Small intestine (tissue), 4 donors: ENCODE results near the gene KRTAP23-1. TPM values are rescaled to one million over a fixed set of nuclear protein-coding genes. Genes with fewer than 3 reads are reported as not detected.

Experiments used
- polyA plus RNA-seq, 4 donors: library from polyadenylated mRNA; stranded (reverse) in 3 of 4; unstranded in 1 of 4; fragments of 200-250 nt in 3 of 4; fragments of 120-200 nt in 1 of 4; gene quantifications; one replicate each; pipeline versions ENCODE4 v1.2.1 to v1.2.3, GENCODE V29; 2013
- donor health status: healthy with polysubstance abuse.
- donor health status: Bipolar disorder and iron deficiency.
- donor health status: healthy.

The KRTAP23-1 gene
- polyA plus RNA-seq, 4 donors = not detected

Other genes starting within 250 kb of the KRTAP23-1 start
- not detected for gene CLDN17, start 181.8 kb downstream of the KRTAP23-1 start, polyA plus RNA-seq
- under 1 TPM in 1 of 4 donors, not detected in 3; 0.15 TPM for gene CLDN8, start 132.5 kb downstream of the KRTAP23-1 start, polyA plus RNA-seq
- not detected for gene KRTAP24-1, start 65.7 kb downstream of the KRTAP23-1 start, polyA plus RNA-seq
- not detected for gene KRTAP25-1, start 59.1 kb downstream of the KRTAP23-1 start, polyA plus RNA-seq
- gene KRTAP26-1, start 28.3 kb downstream of the KRTAP23-1 start, polyA plus RNA-seq = not detected
- not detected for gene KRTAP27-1, start 10.9 kb downstream of the KRTAP23-1 start, polyA plus RNA-seq
- gene KRTAP13-2, start 23.7 kb upstream of the KRTAP23-1 start, polyA plus RNA-seq = 1 to 10 TPM in 1 of 4 donors, not detected in 3; 2.0 TPM
- gene KRTAP13-1, start 47.4 kb upstream of the KRTAP23-1 start, polyA plus RNA-seq = not detected
- not detected for gene KRTAP13-3, start 77.3 kb upstream of the KRTAP23-1 start, polyA plus RNA-seq
- not detected for gene KRTAP13-4, start 81.6 kb upstream of the KRTAP23-1 start, polyA plus RNA-seq
- not detected for gene KRTAP15-1, start 91.7 kb upstream of the KRTAP23-1 start, polyA plus RNA-seq
- not detected for gene KRTAP19-1, start 131.8 kb upstream of the KRTAP23-1 start, polyA plus RNA-seq
- not detected for gene KRTAP19-2, start 138.8 kb upstream of the KRTAP23-1 start, polyA plus RNA-seq
- gene KRTAP19-3, start 143.4 kb upstream of the KRTAP23-1 start, polyA plus RNA-seq = not detected
- gene KRTAP19-4, start 148.6 kb upstream of the KRTAP23-1 start, polyA plus RNA-seq = not detected
- gene KRTAP19-5, start 153.5 kb upstream of the KRTAP23-1 start, polyA plus RNA-seq = not detected
- gene KRTAP19-6, start 193.3 kb upstream of the KRTAP23-1 start, polyA plus RNA-seq = not detected
- not detected for gene KRTAP19-7, start 212.7 kb upstream of the KRTAP23-1 start, polyA plus RNA-seq
- not detected for gene KRTAP22-2, start 241.8 kb upstream of the KRTAP23-1 start, polyA plus RNA-seq
- not detected for gene KRTAP6-3, start 243.8 kb upstream of the KRTAP23-1 start, polyA plus RNA-seq